ENCODE data around the gene IQGAP2. TPM values are rescaled to one million over a fixed set of nuclear protein-coding genes. Genes with fewer than 3 reads are reported as not detected.
"Not testable (repeated sequence)": the region's sequence is repeated elsewhere in the genome, so short reads cannot be mapped to it uniquely, and the experiment has no call there.

IQGAP2 gene
- total RNA-seq, 1 experiment from 2014 or later = 8.3 TPM

DNA sequence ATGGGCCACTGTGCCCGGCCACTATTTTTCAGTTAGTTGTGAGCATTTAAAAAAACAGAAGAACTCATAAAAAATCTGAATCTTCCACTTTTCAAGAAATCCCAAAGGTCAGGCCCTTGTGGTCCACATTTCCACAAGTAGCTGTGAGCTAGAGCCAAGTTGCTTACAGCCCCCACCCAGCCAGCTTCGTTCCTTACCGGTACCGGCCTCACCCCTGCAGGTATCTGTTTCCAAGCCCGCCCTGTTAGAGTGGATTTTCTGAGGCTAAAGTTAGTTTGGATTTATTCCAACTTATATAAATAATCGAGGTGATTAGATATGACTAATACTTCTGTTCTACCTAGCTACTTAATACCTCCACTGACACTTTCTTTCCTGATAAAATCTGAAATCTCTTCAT is 139.2 kb downstream of the IQGAP2 start:
- DNase-seq (ENCODE audit: low spot score) = no peak

- DNase-seq (ENCODE audit: low spot score) = no peak
These were observed 140.0 kb downstream of the IQGAP2 start for GRCh38 chr5:76542887-76543690.

- DNase-seq (ENCODE audit: low spot score) = peak; percentile 14
These were observed 141.3 kb downstream of the IQGAP2 start for GRCh38 chr5:76544268-76544926.

- DNase-seq (ENCODE audit: low spot score) = no peak
These were observed 142.1 kb downstream of the IQGAP2 start for GRCh38 chr5:76545184-76545583.

DNA sequence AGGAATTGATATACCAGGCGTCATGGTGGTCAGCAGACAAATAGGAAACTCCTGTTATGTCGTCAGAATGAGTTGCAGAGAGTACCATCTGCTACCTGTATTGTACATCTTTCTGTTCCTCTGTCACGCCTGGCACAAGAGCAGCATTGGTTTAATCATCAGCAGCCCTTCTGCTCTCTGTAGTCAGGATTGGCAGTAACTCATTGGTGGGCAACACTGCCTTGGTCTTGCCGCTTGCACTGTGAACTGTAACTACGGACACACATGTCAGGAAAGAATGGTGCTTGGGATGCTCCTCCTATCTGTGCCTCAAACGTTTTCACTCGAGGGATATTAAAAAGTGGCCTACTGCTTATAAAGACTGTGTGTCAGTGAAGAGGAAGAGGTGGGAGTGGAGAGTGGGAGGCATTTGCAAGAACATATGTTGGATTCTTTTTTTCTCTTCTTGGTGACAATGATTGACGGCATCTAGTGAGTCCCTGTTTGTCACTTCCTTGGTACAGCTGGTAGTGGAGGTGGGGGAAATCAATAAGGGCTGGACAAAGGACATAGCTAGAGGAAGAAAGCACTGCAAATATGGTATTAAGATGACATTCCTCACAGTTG is 143.5 kb downstream of the IQGAP2 start:
- DNase-seq (ENCODE audit: low spot score) = no peak

GRCh38 chr5:76547242-76547890 is 144.3 kb downstream of the IQGAP2 start:
- no peak for DNase-seq (ENCODE audit: low spot score)

DNA sequence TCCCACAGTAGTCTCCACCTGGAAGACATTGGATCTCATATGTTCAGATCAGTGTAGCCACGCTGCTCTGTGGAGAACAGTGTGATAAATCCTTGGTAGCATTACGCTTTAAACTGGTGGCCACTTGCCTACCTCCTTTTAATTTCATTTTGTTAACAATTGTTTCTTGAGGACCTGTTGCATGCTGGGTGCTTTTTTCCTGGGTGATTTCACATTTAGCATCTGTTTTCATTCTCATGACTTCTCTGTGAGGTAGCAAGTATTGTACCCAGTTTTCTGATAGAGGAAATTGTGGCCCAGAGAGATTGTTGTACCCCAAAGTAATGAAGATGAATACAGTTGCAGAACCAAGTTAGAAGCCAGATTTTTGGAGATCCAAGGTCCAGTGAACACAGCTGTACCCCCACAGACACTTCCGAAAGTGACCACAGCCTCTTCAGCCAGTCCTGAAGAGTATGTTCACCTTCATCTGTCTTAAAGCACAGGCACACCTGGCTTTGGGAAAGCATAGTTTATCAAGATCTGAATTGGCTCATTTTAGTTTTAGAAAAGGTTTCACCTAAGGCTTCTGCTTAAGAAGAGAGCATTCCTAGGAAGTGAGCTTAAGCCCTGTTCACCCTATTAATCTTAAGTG is 144.9 kb downstream of the IQGAP2 start:
- DNase-seq (ENCODE audit: low spot score) = no peak

DNA sequence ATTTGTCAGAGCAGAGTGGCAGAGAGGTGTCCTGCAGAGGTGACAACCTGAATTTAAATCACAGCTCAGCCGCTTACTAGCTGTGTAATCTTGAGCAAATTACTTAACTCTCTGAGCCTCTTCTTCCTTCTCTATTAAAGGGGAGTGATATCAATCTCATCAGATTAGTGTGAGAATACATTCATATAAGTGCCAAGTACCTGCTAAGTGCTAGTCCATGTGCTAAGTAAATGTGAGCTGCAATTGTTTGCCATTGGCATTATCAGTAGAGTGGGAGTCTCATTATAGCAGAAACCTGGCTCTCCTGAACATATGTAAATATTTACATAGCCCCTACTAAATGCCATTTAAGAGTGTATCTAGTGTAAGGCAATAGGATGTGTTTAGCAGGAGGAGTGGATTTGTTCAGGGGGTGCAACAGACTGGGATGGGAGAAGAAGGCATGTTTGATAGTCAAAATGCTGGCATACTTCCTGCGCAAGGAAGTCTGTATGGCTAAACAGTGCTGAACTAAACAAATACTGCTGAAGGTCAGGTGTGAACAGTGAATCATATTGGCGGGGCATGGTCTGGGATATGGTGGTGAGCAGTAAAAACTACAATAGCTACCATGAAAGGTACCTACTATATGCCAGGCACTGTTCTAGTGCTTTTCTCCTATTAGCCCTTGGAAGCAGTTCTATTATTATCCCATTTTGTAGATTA is 145.6 kb downstream of the IQGAP2 start:
- DNase-seq (ENCODE audit: low spot score) = no peak

GRCh38 chr5:76550881-76551280 is 147.8 kb downstream of the IQGAP2 start:
- DNase-seq (ENCODE audit: low spot score) = not testable (repeated sequence)

DNA sequence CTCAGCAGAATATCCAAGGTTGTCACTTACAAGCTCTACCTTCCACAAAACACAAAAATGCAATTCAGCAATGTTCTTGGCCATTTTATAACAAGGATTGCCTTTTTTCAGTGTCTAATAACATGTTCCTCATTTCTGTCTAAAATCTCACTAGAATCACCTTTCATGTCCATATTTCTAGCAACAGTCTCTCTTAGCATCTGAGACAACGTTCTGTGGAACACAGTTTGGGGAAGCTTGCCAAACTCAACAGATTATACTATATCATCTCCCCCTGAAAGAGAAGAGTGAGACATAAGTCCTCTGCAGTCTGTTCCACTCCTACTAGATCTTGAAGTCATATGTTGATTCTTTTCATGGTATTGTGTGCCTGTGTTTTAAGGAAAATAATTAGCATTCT is 149.5 kb downstream of the IQGAP2 start:
- DNase-seq (ENCODE audit: low spot score) = no peak

DNA sequence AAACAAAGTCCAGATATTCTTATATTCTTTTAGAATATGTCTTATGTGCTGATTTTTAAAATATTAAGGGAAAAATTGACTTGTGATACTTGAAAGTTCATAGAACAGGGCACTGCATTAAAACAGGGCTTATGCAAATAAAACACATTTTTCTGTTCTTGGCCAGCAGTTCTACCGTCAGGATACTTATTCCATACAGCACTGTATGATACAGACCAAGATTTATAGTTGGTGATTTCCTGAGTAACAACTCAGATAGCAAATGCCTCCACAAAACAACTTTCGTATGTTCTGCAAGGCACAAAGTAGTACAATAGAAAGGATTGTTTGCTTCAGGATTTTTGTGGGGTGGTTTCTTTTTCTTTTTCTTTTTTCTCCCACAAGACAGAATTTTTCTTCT is 150.2 kb downstream of the IQGAP2 start:
- no peak for DNase-seq (ENCODE audit: low spot score)

GRCh38 chr5:76555114-76555513 is 152.0 kb downstream of the IQGAP2 start:
- DNase-seq (ENCODE audit: low spot score) = no peak

GRCh38 chr5:76555717-76556116 is 152.6 kb downstream of the IQGAP2 start:
- DNase-seq (ENCODE audit: low spot score) = no peak

GRCh38 chr5:76556511-76557221 is 153.6 kb downstream of the IQGAP2 start:
- DNase-seq (ENCODE audit: low spot score) = no peak

DNA sequence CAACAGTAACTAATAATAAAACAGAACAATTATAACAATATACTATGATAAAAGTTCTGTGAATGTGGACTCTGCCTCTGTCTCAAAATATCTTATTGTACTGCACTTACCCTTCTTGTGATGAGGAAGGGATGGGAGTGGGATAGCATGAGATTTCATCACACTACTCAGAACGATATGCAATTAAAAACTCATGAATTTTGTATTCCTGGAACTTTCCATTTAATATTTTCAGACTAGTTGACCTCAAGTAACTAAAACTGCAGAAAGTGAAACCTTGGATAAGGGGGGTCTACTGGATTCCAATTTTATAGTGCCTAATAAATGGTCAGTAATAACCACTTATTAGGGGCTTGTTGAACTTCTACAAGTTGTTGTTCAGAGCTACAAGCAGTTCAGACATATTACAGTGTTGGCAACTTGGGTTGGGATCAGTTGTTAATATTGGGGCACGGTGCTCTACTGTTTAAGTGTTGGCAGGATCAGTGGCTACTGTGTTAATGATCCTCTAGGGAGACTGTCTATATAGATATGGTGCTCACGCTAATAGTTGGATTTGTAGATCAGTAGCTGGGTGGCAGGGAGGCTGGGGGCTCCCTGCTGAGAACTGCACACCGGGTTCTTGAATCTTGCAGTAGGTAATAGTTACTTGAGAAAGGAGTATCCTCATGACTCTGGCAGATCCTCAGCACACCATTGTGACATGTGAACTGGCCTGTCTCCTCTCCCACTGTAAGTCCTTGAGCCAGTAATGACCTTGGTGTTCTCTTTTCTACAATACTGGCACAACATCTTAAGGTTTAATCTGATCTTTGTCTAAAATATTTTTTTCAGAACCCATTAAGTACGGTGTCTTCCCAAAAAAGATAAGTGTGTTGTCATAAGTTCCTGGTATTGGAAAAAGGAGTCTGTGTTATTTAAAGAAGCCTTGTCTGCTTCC is 158.1 kb downstream of the IQGAP2 start:
- no peak for DNase-seq (ENCODE audit: low spot score)

DNA sequence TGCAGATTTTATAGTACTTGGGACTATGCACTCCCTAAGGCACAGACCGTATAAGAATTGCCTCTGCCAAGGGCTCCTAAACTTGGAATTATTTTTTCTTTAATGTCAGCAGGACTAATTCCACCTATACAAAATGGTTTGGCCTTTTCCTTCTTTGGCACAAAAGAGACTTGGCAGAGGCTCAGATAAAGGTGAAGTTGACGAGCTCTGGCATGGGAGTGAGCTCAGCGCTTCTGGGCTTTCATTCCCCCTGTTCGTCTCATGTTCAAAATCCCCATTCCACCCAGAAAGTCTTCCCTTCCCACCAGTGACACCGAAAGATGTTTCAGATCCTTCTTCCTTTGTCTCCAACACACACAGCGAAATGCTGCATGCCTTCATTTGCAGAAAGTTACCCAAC is 158.9 kb downstream of the IQGAP2 start:
- DNase-seq (ENCODE audit: low spot score) = no peak

- DNase-seq (ENCODE audit: low spot score) = no peak
These were observed 161.9 kb downstream of the IQGAP2 start for GRCh38 chr5:76565009-76565408.

- DNase-seq (ENCODE audit: low spot score) = no peak
These were observed 167.1 kb downstream of the IQGAP2 start for GRCh38 chr5:76570153-76570552.

- DNase-seq (ENCODE audit: low spot score) = no peak
These were observed 168.5 kb downstream of the IQGAP2 start for GRCh38 chr5:76571559-76571958.

- DNase-seq (ENCODE audit: low spot score) = no peak
These were observed 173.4 kb downstream of the IQGAP2 start for GRCh38 chr5:76576450-76576849.

All from A172 (cell line).